ENCODE results near the gene KIAA0513.
"Not testable (repeated sequence)": the region's sequence is repeated elsewhere in the genome, so short reads cannot be mapped to it uniquely, and the experiment has no call there.

Gene KIAA0513

GRCh38 chr16:85104821-85105391 lies 77.3 kb downstream of the KIAA0513 start:
- DNase-seq (ENCODE audit: low read depth in 2 of 3, low spot score in 1 of 3), result no peak

- DNase-seq (ENCODE audit: low read depth in 2 of 3, low spot score in 1 of 3), result no peak
These were observed 77.9 kb downstream of the KIAA0513 start for GRCh38 chr16:85105475-85105874.

GRCh38 chr16:85107083-85107482 lies 79.5 kb downstream of the KIAA0513 start:
- DNase-seq (ENCODE audit: low read depth in 2 of 3, low spot score in 1 of 3), result no peak

- no peak for DNase-seq (ENCODE audit: low read depth in 2 of 3, low spot score in 1 of 3)
These were observed 79.9 kb downstream of the KIAA0513 start for GRCh38 chr16:85107532-85107931.

GRCh38 chr16:85110105-85110504 lies 82.5 kb downstream of the KIAA0513 start:
- DNase-seq (ENCODE audit: low read depth in 2 of 3, low spot score in 1 of 3), result no peak

- DNase-seq (ENCODE audit: low read depth in 2 of 3, low spot score in 1 of 3), result no peak
These were observed 83.6 kb downstream of the KIAA0513 start for GRCh38 chr16:85111184-85111583.

GRCh38 chr16:85112364-85112763 lies 84.8 kb downstream of the KIAA0513 start, which contains the start of gene CIBAR2:
TSS of gene CIBAR2 (minus strand) at chr16:85112472. CDS start at chr16:85112352, 120 bp downstream.
- DNase-seq (ENCODE audit: low read depth in 2 of 3, low spot score in 1 of 3), result no peak

GRCh38 chr16:85113168-85113733 lies 85.7 kb downstream of the KIAA0513 start:
- no peak for DNase-seq (ENCODE audit: low read depth in 2 of 3, low spot score in 1 of 3)

- no peak for DNase-seq (ENCODE audit: low read depth in 2 of 3, low spot score in 1 of 3)
These were observed 86.3 kb downstream of the KIAA0513 start for GRCh38 chr16:85113913-85114312.

- DNase-seq (ENCODE audit: low read depth in 2 of 3, low spot score in 1 of 3), result peak; percentile 78 to 92 (median 81)
These were observed 87.4 kb downstream of the KIAA0513 start for GRCh38 chr16:85114909-85115567.

GRCh38 chr16:85117418-85117817 lies 89.8 kb downstream of the KIAA0513 start:
- DNase-seq (ENCODE audit: low read depth in 2 of 3, low spot score in 1 of 3), result no peak

GRCh38 chr16:85120006-85120340 lies 92.4 kb downstream of the KIAA0513 start:
- no peak for DNase-seq (ENCODE audit: low read depth in 2 of 3, low spot score in 1 of 3)

- not testable (repeated sequence) for DNase-seq (ENCODE audit: low read depth in 2 of 3, low spot score in 1 of 3)
These were observed 95.8 kb downstream of the KIAA0513 start for GRCh38 chr16:85123441-85123840.

- DNase-seq (ENCODE audit: low read depth in 2 of 3, low spot score in 1 of 3), result no peak
These were observed 96.5 kb downstream of the KIAA0513 start for GRCh38 chr16:85123891-85124635.

GRCh38 chr16:85124636-85125346 lies 97.2 kb downstream of the KIAA0513 start:
- no peak for DNase-seq (ENCODE audit: low read depth in 2 of 3, low spot score in 1 of 3)

- DNase-seq (ENCODE audit: low read depth in 2 of 3, low spot score in 1 of 3), result no peak
These were observed 98.2 kb downstream of the KIAA0513 start for GRCh38 chr16:85125570-85126393.

GRCh38 chr16:85126394-85126704 lies 98.8 kb downstream of the KIAA0513 start:
- no peak for DNase-seq (ENCODE audit: low read depth in 2 of 3, low spot score in 1 of 3)

- peak in 2 of 3 donors; percentile 8 to 12 for DNase-seq (ENCODE audit: low read depth in 2 of 3, low spot score in 1 of 3)
These were observed 99.2 kb downstream of the KIAA0513 start for GRCh38 chr16:85126705-85127378.

GRCh38 chr16:85127379-85127723 lies 99.8 kb downstream of the KIAA0513 start:
- no peak for DNase-seq (ENCODE audit: low read depth in 2 of 3, low spot score in 1 of 3)
